Spleen (tissue), 11 donors: ENCODE results near the gene BBIP1. TPM values are rescaled to one million over a fixed set of nuclear protein-coding genes. Genes with fewer than 3 reads are reported as not detected.

Source experiments
- DNase-seq: peaks from one replicate; pipeline ENCODE4 v3.0.0-alpha.2; 2020
- H3K27ac ChIP-seq, 8 donors: fragments of 200-600 bp; sonication (generic) in 7 of 8; 1 replicate in 4 of 8; 2 replicates in 4 of 8; pipeline versions ENCODE4 v1.5.0 to v1.8.0; 2016 to 2021; ENCODE audit warnings: inconsistent platforms in 4 of 8, mild to moderate bottlenecking in 4 of 8, moderate library complexity in 1 of 8
- H3K27me3 ChIP-seq, 7 donors: fragments of 200-600 bp; sonication (generic) in 6 of 7; replicated peaks in 1 of 7; 1 replicate in 4 of 7; 2 replicates in 3 of 7; pipeline versions ENCODE4 v1.5.0 to v1.8.0; 2016 to 2021; ENCODE audit warnings: inconsistent platforms in 3 of 7, mild to moderate bottlenecking in 1 of 7
- H3K36me3 ChIP-seq, 6 donors: fragments of 200-600 bp; sonication (generic) in 5 of 6; 1 replicate in 4 of 6; 2 replicates in 2 of 6; pipeline versions ENCODE4 v1.5.0 to v1.8.0; 2016 to 2021; ENCODE audit warnings: inconsistent platforms in 2 of 6
- H3K4me1 ChIP-seq, 6 donors: fragments of 200-600 bp; sonication (generic) in 5 of 6; 1 replicate in 3 of 6; 2 replicates in 3 of 6; pipeline versions ENCODE4 v1.5.0 to v1.8.0; 2016 to 2021; ENCODE audit warnings: inconsistent platforms in 3 of 6
- H3K4me3 ChIP-seq, 8 donors: fragments of 200-600 bp; sonication (generic) in 7 of 8; 1 replicate in 4 of 8; 2 replicates in 4 of 8; pipeline versions ENCODE4 v1.5.0 to v1.8.0; 2016 to 2021; ENCODE audit warnings: inconsistent platforms in 4 of 8, mild to moderate bottlenecking in 4 of 8, moderate library complexity in 2 of 8
- H3K9me3 ChIP-seq, 8 donors: fragments of 200-600 bp; sonication (generic) in 7 of 8; 1 replicate in 4 of 8; 2 replicates in 4 of 8; pipeline versions ENCODE4 v1.5.0 to v1.8.0; 2016 to 2021; ENCODE audit warnings: inconsistent platforms in 4 of 8
- POLR2A ChIP-seq, 3 donors: fragments of 450-650 bp; IDR thresholded peaks; one replicate each; pipeline ENCODE4 v1.5.1; 2017; ENCODE audit warnings: antibody characterized with exemption in 3 of 3, mild to moderate bottlenecking in 1 of 3
- POLR2AphosphoS5 ChIP-seq, 3 donors: sonication (generic); formaldehyde crosslinking; IDR thresholded peaks; one replicate each; pipeline ENCODE4 v1.5.1; 2017; ENCODE audit warnings: antibody characterized with exemption in 3 of 3
- WGBS, 5 donors: extraction: QIAGEN DNeasy Blood & Tissue Kit in 3 of 5; methylation state at CpG; one replicate each; pipeline versions ENCODE4 v1.1.5 to v1.1.7; 2013 to 2018; 5-methylcytosine and 5-hydroxymethylcytosine counted together
- intact Hi-C: fragments of 100-400 bp; cut with DNase I; formaldehyde crosslinking; loops from one replicate; pipeline ENCODE4 v1.15.0; 2023; ENCODE audit warnings: low total_unique reads
- polyA plus RNA-seq, 3 donors: library from polyadenylated mRNA; stranded (reverse); fragments of 200-250 nt; gene quantifications; one replicate each; pipeline ENCODE4 v1.2.1, GENCODE V29; 2013
- total RNA-seq, 7 donors: library from RNA; depleted of rRNA in 3 of 7; stranded (reverse); fragments of >200 nt in 3 of 7; fragmentation: NEBNext Ultra II Directional in 4 of 7; extraction: Animal tissue kit (Norgen Biotek cat#: 25700) in 4 of 7; gene quantifications; one replicate each; pipeline versions ENCODE4 v1.1.0 to v1.2.1, GENCODE V29; 2016 to 2021
- TF ChIP-seq, protein P1 (sequence below), 11 experiments: fragments of 200-600 bp in 7 of 11; fragments of 450-650 bp in 4 of 11; sonication (generic) in 4 of 11; IDR thresholded peaks in 8 of 11; conservative IDR thresholded peaks in 3 of 11; 1 replicate in 7 of 11; 2 replicates in 4 of 11; pipeline versions ENCODE4 v1.4.0 to v1.8.0; 2016 to 2021; ENCODE audit warnings: antibody characterized with exemption in 11 of 11, inconsistent platforms in 4 of 11, mild to moderate bottlenecking in 1 of 11
- donor health status: healthy with polysubstance abuse.
- donor health status: DM: no; HTN: no; CAD: no; lungs with moderate emphysema.
- donor health status: DM: no; HTN: no; CAD: no.
- donor health status: Bipolar disorder and iron deficiency.
- donor health status: healthy.
- donor health status: DM: no; HTN: no; CAD: no.
- donor health status: DM: yes; HTN: yes; CAD: no.

The BBIP1 gene
- total and polyA plus RNA-seq, 10 donors: 20.7 to 40.0 (median 27.1) TPM

- peaks cover 0 to 100% (median 73%) of the 10 kb centered on the region in 6 donors for H3K36me3 ChIP-seq
- TF ChIP-seq POLR2AphosphoS5 (IDR thresholded peaks at IDR 0.05): no peak
- no peak overlapping the region for H3K4me3 ChIP-seq
- H3K27me3 ChIP-seq: no peaks in the 10 kb centered on the region
- H3K4me1 ChIP-seq: peaks cover 0 to 94% (median 24%) of the 10 kb centered on the region in 6 donors
- no peak for DNase-seq
- peak overlapping the region in 1 of 8 donors; percentile 8 for H3K27ac ChIP-seq
- intact Hi-C loops: no loop called here
- 94 to 100% (median 96%) methylated on average over 1 of the region's 1 CpG for WGBS, 5 donors
- H3K9me3 ChIP-seq: no peaks in the 10 kb centered on the region
Observed at GRCh38 chr10:110887560-110887959, 31.4 kb downstream of the BBIP1 start.

GRCh38 chr10:110885932-110886674 is 32.9 kb downstream of the BBIP1 start:
- Histone ChIP-seq H3K27ac (peak overlapping the region in 3 of 8 donors; percentile 6 to 22 (median 8)), H3K4me3 (no peak overlapping the region), H3K27me3 (no peaks in the 10 kb centered on the region), H3K9me3 (no peaks in the 10 kb centered on the region), H3K36me3 (peaks cover 0 to 100% (median 73%) of the 10 kb centered on the region in 6 donors), H3K4me1 (peaks cover 0 to 94% (median 35%) of the 10 kb centered on the region in 6 donors)
- intact Hi-C loops: no loop called here
- TF ChIP-seq, protein P1, sequence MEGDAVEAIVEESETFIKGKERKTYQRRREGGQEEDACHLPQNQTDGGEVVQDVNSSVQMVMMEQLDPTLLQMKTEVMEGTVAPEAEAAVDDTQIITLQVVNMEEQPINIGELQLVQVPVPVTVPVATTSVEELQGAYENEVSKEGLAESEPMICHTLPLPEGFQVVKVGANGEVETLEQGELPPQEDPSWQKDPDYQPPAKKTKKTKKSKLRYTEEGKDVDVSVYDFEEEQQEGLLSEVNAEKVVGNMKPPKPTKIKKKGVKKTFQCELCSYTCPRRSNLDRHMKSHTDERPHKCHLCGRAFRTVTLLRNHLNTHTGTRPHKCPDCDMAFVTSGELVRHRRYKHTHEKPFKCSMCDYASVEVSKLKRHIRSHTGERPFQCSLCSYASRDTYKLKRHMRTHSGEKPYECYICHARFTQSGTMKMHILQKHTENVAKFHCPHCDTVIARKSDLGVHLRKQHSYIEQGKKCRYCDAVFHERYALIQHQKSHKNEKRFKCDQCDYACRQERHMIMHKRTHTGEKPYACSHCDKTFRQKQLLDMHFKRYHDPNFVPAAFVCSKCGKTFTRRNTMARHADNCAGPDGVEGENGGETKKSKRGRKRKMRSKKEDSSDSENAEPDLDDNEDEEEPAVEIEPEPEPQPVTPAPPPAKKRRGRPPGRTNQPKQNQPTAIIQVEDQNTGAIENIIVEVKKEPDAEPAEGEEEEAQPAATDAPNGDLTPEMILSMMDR (IDR thresholded peaks at IDR 0.05 in 8 of 11, conservative IDR thresholded peaks at IDR 0.05 in 3 of 11): no peak
- TF ChIP-seq POLR2A (IDR thresholded peaks at IDR 0.05) (no peak), POLR2AphosphoS5 (IDR thresholded peaks at IDR 0.05) (no peak)
- WGBS, 5 donors: 60 to 73% (median 66%) methylated on average over 5 of the region's 5 CpGs
- no peak for DNase-seq

- 77 to 86% (median 83%) methylated on average over 10 of the region's 10 CpGs for WGBS, 5 donors
- TF ChIP-seq, protein P1 (IDR thresholded peaks at IDR 0.05 in 8 of 11, conservative IDR thresholded peaks at IDR 0.05 in 3 of 11): no peak
- TF ChIP-seq POLR2AphosphoS5 (IDR thresholded peaks at IDR 0.05): peak in 1 of 3 donors; percentile 39
- Histone ChIP-seq H3K4me1 (peaks cover 0 to 95% (median 51%) of the 10 kb centered on the region in 6 donors), H3K36me3 (peaks cover 0 to 100% (median 67%) of the 10 kb centered on the region in 6 donors), H3K27ac (peak overlapping the region in 6 of 8 donors; percentile 6 to 27 (median 18)), H3K9me3 (no peaks in the 10 kb centered on the region), H3K4me3 (peak overlapping the region in 1 of 8 donors; percentile 10), H3K27me3 (no peaks in the 10 kb centered on the region)
- intact Hi-C loops: no loop called here
- DNase-seq: no peak
Observed at GRCh38 chr10:110883924-110884323, 35.1 kb downstream of the BBIP1 start.

DNA sequence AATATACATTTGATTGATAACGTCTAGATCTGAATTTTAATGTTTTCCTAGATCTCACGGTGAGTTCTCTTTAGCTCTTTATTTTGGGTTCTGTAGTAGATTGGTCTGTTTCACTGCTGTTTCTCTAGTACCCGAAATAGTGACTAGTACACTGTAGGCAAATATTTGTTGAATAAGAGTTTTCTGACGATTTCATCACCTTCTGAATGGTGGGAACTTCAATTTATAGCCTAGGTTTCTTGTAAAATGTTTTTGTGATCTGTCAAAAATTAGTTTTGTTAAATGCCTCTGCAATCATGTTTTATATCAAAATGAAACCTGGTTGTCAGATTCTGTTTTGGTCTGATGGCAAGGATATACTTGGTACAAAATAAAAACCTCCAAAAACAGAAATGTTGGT is 37.1 kb downstream of the BBIP1 start:
- Histone ChIP-seq H3K4me1 (peaks cover 6 to 100% (median 61%) of the 10 kb centered on the region in 6 donors), H3K27ac (peak overlapping the region in 2 of 8 donors; percentile 11 to 37), H3K4me3 (no peak overlapping the region), H3K9me3 (no peaks in the 10 kb centered on the region), H3K27me3 (no peaks in the 10 kb centered on the region), H3K36me3 (peaks cover 0 to 100% (median 64%) of the 10 kb centered on the region in 6 donors)
- TF ChIP-seq, protein P1 (IDR thresholded peaks at IDR 0.05 in 8 of 11, conservative IDR thresholded peaks at IDR 0.05 in 3 of 11): no peak
- 68 to 84% (median 77%) methylated on average over 4 of the region's 4 CpGs for WGBS, 5 donors
- no peak for DNase-seq
- intact Hi-C loops: no loop called here
